ENCODE measurements around the gene MEST.
"Not testable (repeated sequence)": the region's sequence is repeated elsewhere in the genome, so short reads cannot be mapped to it uniquely, and the experiment has no call there.

GRCh38 chr7:130451344-130451743 is 40.5 kb upstream of the MEST start:
- TF ChIP-seq, protein P1, sequence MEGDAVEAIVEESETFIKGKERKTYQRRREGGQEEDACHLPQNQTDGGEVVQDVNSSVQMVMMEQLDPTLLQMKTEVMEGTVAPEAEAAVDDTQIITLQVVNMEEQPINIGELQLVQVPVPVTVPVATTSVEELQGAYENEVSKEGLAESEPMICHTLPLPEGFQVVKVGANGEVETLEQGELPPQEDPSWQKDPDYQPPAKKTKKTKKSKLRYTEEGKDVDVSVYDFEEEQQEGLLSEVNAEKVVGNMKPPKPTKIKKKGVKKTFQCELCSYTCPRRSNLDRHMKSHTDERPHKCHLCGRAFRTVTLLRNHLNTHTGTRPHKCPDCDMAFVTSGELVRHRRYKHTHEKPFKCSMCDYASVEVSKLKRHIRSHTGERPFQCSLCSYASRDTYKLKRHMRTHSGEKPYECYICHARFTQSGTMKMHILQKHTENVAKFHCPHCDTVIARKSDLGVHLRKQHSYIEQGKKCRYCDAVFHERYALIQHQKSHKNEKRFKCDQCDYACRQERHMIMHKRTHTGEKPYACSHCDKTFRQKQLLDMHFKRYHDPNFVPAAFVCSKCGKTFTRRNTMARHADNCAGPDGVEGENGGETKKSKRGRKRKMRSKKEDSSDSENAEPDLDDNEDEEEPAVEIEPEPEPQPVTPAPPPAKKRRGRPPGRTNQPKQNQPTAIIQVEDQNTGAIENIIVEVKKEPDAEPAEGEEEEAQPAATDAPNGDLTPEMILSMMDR (IDR thresholded peaks at IDR 0.05): not testable (repeated sequence)
- not testable (repeated sequence) for TF ChIP-seq POLR2AphosphoS5, POLR2A, EP300 (IDR thresholded peaks at IDR 0.05)

All from sigmoid colon (tissue), 4 donors.